GM19240 (cell line): ENCODE results near the gene TMEM164.

Source experiments
- DNase-seq: peaks from one replicate; pipeline ENCODE4 v3.0.0; 2011; ENCODE audit warnings: low spot score; ENCODE audit not compliant: insufficient read length

The TMEM164 gene

DNA sequence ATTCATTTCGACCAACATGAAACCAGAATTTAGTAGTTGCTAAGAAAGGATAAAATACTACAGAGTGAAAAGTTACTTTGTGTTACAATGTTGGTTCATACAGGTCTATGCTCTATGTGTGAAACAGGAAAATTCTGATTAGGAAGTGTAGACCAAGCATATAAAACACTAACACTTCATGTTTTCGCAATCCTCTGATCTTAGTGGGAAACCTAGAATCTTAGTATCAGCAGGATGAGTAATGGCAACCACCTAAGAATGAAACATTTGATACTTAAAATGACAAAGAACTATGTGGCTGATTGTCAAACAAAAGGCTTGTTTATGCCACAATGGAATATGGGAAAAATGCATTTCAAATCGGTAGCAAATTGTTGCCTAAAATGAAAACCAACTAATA is 198.9 kb downstream of the TMEM164 start:
- DNase-seq, result no peak

DNA sequence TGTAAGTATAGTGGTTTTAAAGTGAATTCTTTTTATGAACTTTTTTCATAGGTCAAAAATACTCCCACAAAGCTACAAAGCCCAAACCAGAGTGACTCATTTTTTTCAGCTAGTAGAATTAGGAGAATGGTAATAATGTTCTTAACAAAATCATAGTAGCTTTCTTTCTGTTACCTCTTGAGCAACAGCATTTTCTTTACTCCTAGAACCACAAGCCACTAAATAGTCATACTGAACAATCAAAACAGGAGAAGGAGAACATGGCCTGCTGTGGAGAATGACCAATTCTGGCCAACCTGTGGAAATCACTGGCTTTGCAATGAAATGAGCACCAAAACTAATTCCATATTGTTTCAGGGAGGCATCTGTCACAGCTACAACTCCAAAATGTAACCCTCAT is 202.1 kb downstream of the TMEM164 start:
- DNase-seq, result no peak

- no peak for DNase-seq
Measured at GRCh38 chrX:110208092-110208491, 205.2 kb downstream of the TMEM164 start.

GRCh38 chrX:110210417-110211139 is 207.7 kb downstream of the TMEM164 start:
- no peak for DNase-seq

GRCh38 chrX:110211340-110211739 is 208.4 kb downstream of the TMEM164 start:
- DNase-seq, result no peak

DNA sequence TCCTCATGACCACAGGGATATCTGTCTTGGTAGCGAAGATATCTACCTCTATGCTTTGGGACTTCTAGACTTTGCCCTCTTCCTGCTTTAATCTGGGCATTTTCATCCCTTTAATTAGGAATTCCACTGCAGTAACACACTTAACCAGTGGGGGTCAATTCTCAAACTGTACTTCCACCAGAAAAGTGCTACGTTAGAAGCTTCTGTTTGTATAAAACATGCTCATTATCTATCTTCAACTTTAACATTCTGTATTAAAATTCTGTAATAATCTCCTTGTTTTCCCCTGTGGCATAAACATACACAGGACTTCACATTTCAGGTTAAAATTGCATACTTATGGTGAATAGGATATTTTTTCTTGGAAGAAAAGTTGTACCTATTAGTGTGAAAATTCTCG is 209.4 kb downstream of the TMEM164 start:
- DNase-seq, result no peak

DNA sequence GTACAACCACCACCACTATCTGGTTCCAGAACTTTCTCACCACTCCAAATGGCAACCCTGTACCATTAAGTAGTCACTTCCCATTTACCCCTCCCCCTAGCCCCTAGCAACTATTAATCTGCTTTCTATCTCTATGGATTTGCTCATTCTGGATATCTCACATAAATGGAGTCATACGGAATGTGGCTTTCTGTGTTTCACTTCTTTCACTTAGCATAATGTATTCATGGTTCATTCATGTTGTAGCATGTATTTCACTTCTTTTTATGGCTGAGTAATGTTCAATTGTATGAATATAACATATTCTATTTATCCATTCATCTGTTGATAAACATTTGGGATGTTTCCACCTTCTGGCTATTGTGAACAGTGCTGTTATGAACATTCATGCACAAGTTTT is 210.3 kb downstream of the TMEM164 start:
- no peak for DNase-seq

GRCh38 chrX:110214684-110215083 is 211.8 kb downstream of the TMEM164 start:
- DNase-seq, result no peak

DNA sequence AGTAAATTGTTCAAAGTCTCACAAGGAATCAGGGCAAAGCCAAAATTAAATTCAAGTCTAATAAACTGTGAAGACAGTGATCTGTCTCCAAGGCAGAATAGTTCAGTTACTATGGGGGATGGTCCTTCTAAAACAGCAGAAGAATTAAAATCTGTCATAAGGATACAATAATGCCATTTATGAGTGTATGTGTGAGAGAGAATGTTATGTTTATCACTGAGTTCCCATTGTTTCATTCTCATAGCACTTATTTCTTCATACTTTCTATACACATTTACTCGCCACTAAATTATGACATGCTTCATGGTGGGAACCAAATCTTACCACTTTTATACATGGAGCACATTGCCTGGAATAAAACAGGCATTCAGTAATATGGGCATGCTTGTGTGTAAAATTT is 212.5 kb downstream of the TMEM164 start:
- DNase-seq, result no peak

DNA sequence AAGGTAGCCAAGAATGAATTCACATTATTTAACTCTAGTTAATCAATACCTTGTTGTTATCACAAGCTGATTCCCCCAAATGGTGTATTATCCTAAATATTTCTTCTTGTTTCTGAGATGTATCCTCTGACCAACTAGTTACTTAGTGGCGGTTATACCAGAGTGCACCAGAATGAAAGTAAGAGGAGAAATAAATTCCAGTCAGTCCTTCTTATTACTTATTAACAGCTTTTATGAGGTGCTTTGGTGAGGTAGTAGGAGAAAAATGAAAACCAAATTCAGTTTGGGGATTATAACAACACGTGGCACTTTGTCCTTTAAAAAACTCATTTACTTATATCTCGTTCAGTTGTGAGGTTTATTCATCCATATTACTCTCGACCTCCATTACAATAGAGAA is 213.1 kb downstream of the TMEM164 start:
- DNase-seq, result no peak

DNA sequence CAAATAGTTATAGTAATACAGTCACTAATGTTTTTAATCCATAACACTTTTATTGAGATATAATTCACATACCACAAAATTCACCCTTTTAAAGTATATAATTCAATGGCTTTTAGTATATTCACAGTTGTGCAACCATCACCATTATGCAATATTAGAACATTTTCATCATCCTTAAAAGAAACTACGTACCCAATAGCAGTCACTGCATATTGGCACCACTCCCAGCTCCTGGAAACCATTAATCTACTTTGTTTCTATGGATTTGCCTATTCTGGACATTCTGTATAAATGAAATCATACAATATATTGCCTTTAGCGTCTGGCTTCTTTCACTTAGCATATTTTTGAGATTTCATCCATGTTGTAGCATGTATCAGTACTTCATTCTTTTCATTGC is 215.7 kb downstream of the TMEM164 start:
- DNase-seq, result no peak

DNA sequence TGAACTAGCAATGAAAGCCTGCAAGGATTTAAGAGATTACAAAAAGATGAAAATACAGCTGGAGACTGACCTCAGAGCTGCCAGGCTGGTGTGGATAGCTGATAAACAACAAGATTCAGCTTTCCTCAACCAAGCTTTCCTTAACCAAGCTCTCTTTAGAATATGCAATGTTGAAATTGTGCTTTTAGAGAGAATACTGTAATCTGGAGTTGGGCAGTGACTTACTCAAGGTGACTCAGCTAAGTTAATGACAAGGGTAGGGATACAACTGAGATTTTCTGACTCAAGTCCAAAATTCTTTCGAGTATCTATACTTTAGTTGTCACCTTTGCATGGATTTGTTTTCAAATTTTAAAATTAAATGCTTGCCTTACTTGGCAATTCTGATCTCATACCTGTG is 217.0 kb downstream of the TMEM164 start:
- no peak for DNase-seq

DNA sequence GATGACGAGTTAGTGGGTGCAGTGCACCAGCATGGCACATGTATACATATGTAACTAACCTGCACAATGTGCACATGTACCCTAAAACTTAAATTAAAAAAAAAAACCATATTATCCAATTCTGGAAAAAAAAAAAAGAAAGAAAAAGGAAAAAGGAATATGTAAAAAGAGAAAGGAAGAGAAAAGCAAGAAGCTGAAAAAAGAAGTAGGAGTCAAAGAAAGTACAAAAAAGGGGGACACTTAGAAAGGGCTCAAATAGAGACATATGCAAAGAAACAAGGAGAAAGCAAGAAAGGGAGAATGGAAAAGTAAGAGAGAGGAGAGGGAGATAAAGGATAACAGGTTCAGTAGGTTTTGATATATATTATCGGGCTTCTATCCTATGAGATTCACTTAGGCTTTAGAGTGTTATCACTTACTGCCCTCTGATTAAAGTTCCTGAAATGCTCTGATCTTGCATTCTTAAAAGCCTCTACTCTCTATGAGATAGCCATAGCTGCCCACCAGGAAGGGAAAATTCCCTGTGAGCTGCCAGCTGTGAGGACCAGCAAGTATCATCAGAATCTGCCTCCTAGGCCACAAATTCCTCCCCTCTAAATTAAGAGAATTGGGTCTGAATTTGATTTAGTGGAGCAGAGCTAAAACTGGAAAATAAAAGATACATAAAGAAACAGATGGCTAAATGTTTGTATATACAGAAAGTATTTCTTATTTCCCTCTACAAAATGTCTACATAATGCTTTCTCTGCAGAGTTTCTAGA is 219.8 kb downstream of the TMEM164 start:
- no peak for DNase-seq

DNA sequence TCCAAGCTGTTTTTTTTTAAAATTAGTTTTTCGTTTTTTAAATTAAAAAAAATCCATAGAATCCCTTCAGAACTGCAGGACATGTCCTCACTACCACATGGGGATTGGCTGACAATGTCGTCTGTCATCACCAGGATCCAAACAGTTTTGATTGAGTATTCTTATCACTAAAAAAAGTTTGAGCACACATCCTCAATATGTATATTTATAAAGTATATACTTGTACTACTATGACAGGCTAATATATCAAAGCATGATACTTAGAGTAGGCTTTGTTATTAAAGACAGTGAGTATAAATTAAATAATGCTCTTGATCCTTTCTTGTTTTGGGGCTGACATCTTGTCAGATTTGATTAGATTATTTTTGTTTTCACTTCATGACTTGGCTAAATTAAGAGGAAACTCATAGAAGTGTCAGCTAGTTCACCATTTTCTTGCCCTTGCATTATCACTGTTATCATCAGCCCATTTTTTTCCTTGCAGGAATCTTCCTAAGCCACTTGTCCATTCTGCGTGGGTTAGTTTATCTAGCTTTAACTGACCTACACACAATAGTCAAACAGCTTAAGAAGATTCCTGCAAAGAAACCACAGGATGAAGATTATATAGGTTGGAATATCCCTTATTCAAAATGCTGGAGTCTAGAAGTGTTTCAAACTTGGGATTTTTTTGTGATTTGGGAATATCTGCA is 222.2 kb downstream of the TMEM164 start:
- DNase-seq, result no peak

DNA sequence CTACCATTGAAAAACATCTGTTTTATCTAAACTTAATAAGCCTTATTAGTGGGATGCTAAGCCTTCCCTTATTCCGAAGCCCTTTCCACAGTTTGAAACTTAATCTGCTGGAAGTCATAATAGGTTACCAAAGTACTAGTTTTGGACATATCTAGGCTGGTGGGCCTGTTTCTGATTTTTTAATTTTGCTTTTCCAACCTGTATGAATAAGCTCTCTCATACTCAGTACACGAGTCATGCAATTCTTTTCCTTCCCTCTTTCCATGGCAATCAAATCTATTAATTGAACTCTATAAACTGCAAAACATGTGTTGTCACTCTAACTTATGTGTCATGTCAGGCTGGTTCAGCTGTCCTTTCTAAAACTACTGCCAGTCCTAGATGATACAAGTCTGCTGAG is 224.0 kb downstream of the TMEM164 start:
- DNase-seq, result no peak
